Hepatocyte (in vitro differentiated cells): ENCODE data around the gene ATP9A. TPM values are rescaled to one million over a fixed set of nuclear protein-coding genes. Genes with fewer than 3 reads are reported as not detected.

Experiments used
- DNase-seq: peaks from one replicate; pipeline ENCODE4 v3.0.0-alpha.2; 2016; ENCODE audit warnings: low spot score
- H2AFZ ChIP-seq: fragments of 200-600 bp; sonication (generic); 2 replicates; pipeline ENCODE4 v1.6.0; 2016; ENCODE audit warnings: antibody characterized with exemption, mild to moderate bottlenecking
- H3K27ac ChIP-seq: fragments of 200-600 bp; sonication (generic); 2 replicates; pipeline ENCODE4 v1.5.1; 2016; ENCODE audit warnings: mild to moderate bottlenecking
- H3K27me3 ChIP-seq: fragments of 200-600 bp; sonication (generic); 2 replicates; pipeline ENCODE4 v1.6.1; 2016
- H3K36me3 ChIP-seq: fragments of 200-600 bp; sonication (generic); replicated peaks from 2 replicates; pipeline ENCODE4 v1.5.1; 2016; ENCODE audit warnings: low read depth; ENCODE audit not compliant: insufficient read depth
- H3K4me1 ChIP-seq: fragments of 200-600 bp; sonication (generic); 2 replicates; pipeline ENCODE4 v1.5.1; 2016; ENCODE audit warnings: mild to moderate bottlenecking, moderate library complexity; ENCODE audit not compliant: insufficient read depth
- H3K4me2 ChIP-seq: fragments of 200-600 bp; sonication (generic); 2 replicates; pipeline ENCODE4 v1.6.0; 2016
- H3K4me3 ChIP-seq: fragments of 200-600 bp; sonication (generic); 2 replicates; pipeline ENCODE4 v1.5.1; 2016; ENCODE audit warnings: mild to moderate bottlenecking
- H3K79me2 ChIP-seq: fragments of 200-600 bp; sonication (generic); 2 replicates; pipeline ENCODE4 v1.6.0; 2017; ENCODE audit warnings: mild to moderate bottlenecking
- H3K9me2 ChIP-seq: fragments of 200-600 bp; sonication (generic); replicated peaks from 2 replicates; pipeline ENCODE4 v1.6.0; 2017; ENCODE audit warnings: mild to moderate bottlenecking; ENCODE audit not compliant: insufficient read depth
- H3K9me3 ChIP-seq: fragments of 200-600 bp; sonication (generic); 2 replicates; pipeline ENCODE4 v1.5.1; 2016; ENCODE audit warnings: low read depth, mild to moderate bottlenecking
- H4K20me1 ChIP-seq: fragments of 200-600 bp; sonication (generic); 2 replicates; pipeline ENCODE4 v1.6.0; 2016; ENCODE audit warnings: mild to moderate bottlenecking; ENCODE audit not compliant: insufficient read depth, poor library complexity, severe bottlenecking
- EZH2 ChIP-seq: fragments of 200-600 bp; sonication (generic); IDR thresholded peaks from 2 replicates; pipeline ENCODE4 v1.6.1; 2016; ENCODE audit warnings: antibody characterized with exemption, mild to moderate bottlenecking, borderline replicate concordance
- EZH2phosphoT487 ChIP-seq: fragments of 200-600 bp; sonication (generic); IDR thresholded peaks from one replicate; pipeline ENCODE4 v1.6.1; 2018; ENCODE audit warnings: antibody characterized with exemption, mild to moderate bottlenecking, low read depth, moderate library complexity; ENCODE audit not compliant: unreplicated experiment, severe bottlenecking
- WGBS: methylation state at CpG from one replicate; pipeline ENCODE4 v1.1.6; 2016; ENCODE audit warnings: low lambda C conversion rate; ENCODE audit errors: missing lambda C conversion rate; 5-methylcytosine and 5-hydroxymethylcytosine counted together
- polyA plus RNA-seq: library from polyadenylated mRNA; unstranded; fragments of >200 nt; fragmentation: Nextera tagmentation; extraction: Ambion mirVana; gene quantifications from 2 replicates; pipeline ENCODE4 v1.2.1, GENCODE V29; 2016
- total RNA-seq: library from RNA; depleted of rRNA; stranded (reverse); fragments of >200 nt; gene quantifications from 2 replicates; pipeline ENCODE4 v1.2.3, GENCODE V29; 2014
- TF ChIP-seq, protein P1 (sequence below): fragments of 200-600 bp; sonication (generic); IDR thresholded peaks from 2 replicates; pipeline ENCODE4 v1.5.1; 2016; ENCODE audit warnings: antibody characterized with exemption, mild to moderate bottlenecking; ENCODE audit not compliant: poor library complexity

Gene ATP9A
- total and polyA plus RNA-seq, 2 experiments from 2014 or later: 12.1 to 28.1 TPM

DNA sequence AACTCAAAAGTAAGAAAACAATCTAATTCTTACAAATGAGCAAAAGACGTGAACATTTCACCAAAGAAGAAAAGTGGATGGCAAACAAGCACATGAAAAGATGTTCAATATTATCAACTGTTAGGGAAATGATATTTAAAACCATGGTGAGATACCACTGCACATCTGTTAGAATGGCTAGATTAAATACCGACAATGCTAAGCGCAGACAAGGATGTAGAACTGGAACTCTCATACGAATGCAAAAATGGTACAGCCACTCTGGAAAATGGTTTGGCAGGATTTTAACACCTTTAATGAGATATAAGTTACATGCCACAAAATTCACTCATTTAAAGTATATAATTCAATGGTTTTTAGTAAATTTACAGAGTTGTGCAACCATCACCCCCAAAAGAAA lies 181.0 kb downstream of the ATP9A start:
- Histone ChIP-seq H3K9me3 (no peaks in the 10 kb centered on the region), H4K20me1 (no peaks in the 10 kb centered on the region), H3K4me2 (no peak overlapping the region), H3K4me3 (no peak overlapping the region), H3K9me2 (no peaks in the 10 kb centered on the region), H3K36me3 (no peaks in the 10 kb centered on the region), H3K27ac (no peak overlapping the region), H2AFZ (no peak overlapping the region), H3K4me1 (no peaks in the 10 kb centered on the region), H3K27me3 (no peaks in the 10 kb centered on the region), H3K79me2 (no peaks in the 10 kb centered on the region)
- 97% methylated on average over 4 of the region's 4 CpGs for WGBS
- TF ChIP-seq, protein P1, sequence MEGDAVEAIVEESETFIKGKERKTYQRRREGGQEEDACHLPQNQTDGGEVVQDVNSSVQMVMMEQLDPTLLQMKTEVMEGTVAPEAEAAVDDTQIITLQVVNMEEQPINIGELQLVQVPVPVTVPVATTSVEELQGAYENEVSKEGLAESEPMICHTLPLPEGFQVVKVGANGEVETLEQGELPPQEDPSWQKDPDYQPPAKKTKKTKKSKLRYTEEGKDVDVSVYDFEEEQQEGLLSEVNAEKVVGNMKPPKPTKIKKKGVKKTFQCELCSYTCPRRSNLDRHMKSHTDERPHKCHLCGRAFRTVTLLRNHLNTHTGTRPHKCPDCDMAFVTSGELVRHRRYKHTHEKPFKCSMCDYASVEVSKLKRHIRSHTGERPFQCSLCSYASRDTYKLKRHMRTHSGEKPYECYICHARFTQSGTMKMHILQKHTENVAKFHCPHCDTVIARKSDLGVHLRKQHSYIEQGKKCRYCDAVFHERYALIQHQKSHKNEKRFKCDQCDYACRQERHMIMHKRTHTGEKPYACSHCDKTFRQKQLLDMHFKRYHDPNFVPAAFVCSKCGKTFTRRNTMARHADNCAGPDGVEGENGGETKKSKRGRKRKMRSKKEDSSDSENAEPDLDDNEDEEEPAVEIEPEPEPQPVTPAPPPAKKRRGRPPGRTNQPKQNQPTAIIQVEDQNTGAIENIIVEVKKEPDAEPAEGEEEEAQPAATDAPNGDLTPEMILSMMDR: no peak
- TF ChIP-seq EZH2phosphoT487: no peak
- TF ChIP-seq EZH2: no peak
- DNase-seq: no peak

DNA sequence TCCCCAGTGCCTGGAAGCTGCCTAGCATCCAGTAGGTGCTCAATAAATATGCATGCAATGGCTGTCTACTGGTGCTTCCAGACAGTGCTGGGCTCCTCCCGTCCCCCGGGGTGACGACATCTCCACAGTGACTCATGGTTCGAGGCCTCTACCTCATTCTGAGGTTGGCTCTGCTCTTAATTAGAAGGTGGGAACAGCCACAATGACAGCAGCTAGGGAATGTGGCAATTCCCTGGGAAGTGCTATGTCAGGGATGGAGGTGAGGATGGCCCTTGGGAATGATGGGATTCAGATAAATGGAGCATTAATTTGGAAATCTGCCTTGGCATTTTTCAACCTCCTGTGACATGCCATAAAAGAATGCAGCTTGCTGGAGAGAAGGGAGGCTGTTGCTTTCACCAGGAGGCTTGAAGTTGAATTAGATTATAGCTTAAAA lies 182.2 kb downstream of the ATP9A start:
- Histone ChIP-seq H3K9me3 (no peaks in the 10 kb centered on the region), H3K79me2 (no peaks in the 10 kb centered on the region), H3K4me2 (no peak overlapping the region), H3K9me2 (no peaks in the 10 kb centered on the region), H3K4me1 (no peaks in the 10 kb centered on the region), H2AFZ (no peak overlapping the region), H3K36me3 (no peaks in the 10 kb centered on the region), H4K20me1 (no peaks in the 10 kb centered on the region), H3K27me3 (no peaks in the 10 kb centered on the region), H3K27ac (no peak overlapping the region), H3K4me3 (no peak overlapping the region)
- TF ChIP-seq, protein P1: no peak
- TF ChIP-seq EZH2 (no peak), EZH2phosphoT487 (no peak)
- no peak for DNase-seq
- 59% methylated on average over 4 of the region's 4 CpGs for WGBS

DNA sequence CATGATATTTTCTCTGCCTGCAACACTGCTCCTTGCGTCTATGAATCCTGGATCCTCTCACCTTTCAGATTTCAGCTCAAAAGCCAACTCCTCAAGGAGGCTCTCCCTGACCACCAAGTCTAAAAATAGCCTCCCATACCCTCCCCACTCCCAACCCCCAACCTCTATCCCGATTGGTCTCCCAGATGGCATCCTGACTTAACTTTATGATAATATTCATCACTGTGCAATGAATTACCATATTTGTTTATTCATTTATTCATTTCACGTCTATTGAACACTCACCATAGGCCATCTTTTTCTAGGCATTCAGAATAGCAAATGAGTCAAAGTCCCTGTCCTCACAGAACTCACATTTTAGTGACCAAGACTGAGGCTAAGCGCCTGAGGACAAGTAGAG lies 183.0 kb downstream of the ATP9A start:
- no peaks in the 10 kb centered on the region for H3K9me2 ChIP-seq

More for the DNA sequence above, 183.0 kb downstream of the ATP9A start:
- TF ChIP-seq, protein P1: no peak
- TF ChIP-seq EZH2phosphoT487: no peak
- H3K27ac ChIP-seq: no peak overlapping the region
- 89% methylated on average over 4 of the region's 4 CpGs for WGBS
- no peaks in the 10 kb centered on the region for H4K20me1 ChIP-seq
- no peak overlapping the region for H2AFZ ChIP-seq
- no peak overlapping the region for H3K4me3 ChIP-seq
- H3K4me2 ChIP-seq: no peak overlapping the region
- no peak for DNase-seq
- H3K79me2 ChIP-seq: no peaks in the 10 kb centered on the region
- no peaks in the 10 kb centered on the region for H3K9me3 ChIP-seq
- H3K4me1 ChIP-seq: no peaks in the 10 kb centered on the region
- no peaks in the 10 kb centered on the region for H3K27me3 ChIP-seq
- H3K36me3 ChIP-seq: no peaks in the 10 kb centered on the region
